ENCODE measurements around the gene ZFAND3. TPM values are rescaled to one million over a fixed set of nuclear protein-coding genes. Genes with fewer than 3 reads are reported as not detected.

Gene ZFAND3
- total and polyA plus RNA-seq, 2 experiments from 2014 or later: 36.5 to 50.0 TPM

DNA sequence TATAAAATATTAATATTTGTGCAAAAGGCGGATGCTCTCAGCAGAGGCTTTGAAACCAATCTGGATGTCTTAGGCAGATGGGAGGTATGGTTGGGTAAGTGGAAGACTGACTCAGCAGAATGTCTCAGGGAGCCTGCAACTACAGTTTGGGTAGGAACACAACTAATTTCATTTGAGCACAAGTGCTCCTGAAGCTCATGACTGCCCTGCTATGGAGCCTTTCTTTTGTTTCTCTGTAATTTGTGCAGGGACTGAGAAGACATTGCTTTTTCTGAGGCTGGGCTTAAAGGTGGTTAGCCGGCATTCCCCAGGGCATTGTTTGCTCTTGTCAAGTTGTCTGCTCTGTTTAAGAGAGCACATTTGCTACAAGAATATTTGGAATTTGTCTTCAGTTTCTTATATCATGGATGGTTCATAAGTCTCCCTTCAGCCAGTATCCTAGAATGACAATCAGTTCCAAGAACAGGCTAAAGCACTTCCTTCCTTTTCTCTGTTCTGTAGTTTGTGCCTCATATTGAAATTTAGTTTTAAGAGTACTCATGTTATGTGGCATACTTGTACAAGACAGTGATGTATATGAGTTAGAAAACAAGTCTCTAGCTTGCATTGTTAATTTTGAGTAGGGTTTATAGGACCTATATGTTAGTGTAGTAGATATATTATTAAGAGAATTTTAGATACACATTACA, 208.3 kb downstream of the ZFAND3 start:
- H3K27ac ChIP-seq: no peak overlapping the region
- no peaks in the 10 kb centered on the region for H3K36me3 ChIP-seq (replicated peaks; ENCODE audit: insufficient read depth, low read depth)
- no peaks in the 10 kb centered on the region for H3K4me1 ChIP-seq (ENCODE audit: insufficient read depth)
- no peaks in the 10 kb centered on the region for H3K9me3 ChIP-seq (ENCODE audit: low read depth)
- no peak overlapping the region for H3K4me3 ChIP-seq
- WGBS (ENCODE audit: low lambda C conversion rate, missing lambda C conversion rate): 62% methylated on average over 2 of the region's 2 CpGs
- TF ChIP-seq EZH2 (IDR thresholded peaks at IDR 0.05; ENCODE audit: borderline replicate concordance) (no peak), EZH2phosphoT487 (IDR thresholded peaks at IDR 0.05; ENCODE audit: low read depth, severe bottlenecking, unreplicated experiment) (no peak)
- TF ChIP-seq, protein P1, sequence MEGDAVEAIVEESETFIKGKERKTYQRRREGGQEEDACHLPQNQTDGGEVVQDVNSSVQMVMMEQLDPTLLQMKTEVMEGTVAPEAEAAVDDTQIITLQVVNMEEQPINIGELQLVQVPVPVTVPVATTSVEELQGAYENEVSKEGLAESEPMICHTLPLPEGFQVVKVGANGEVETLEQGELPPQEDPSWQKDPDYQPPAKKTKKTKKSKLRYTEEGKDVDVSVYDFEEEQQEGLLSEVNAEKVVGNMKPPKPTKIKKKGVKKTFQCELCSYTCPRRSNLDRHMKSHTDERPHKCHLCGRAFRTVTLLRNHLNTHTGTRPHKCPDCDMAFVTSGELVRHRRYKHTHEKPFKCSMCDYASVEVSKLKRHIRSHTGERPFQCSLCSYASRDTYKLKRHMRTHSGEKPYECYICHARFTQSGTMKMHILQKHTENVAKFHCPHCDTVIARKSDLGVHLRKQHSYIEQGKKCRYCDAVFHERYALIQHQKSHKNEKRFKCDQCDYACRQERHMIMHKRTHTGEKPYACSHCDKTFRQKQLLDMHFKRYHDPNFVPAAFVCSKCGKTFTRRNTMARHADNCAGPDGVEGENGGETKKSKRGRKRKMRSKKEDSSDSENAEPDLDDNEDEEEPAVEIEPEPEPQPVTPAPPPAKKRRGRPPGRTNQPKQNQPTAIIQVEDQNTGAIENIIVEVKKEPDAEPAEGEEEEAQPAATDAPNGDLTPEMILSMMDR (IDR thresholded peaks at IDR 0.05; ENCODE audit: poor library complexity): no peak
- no peak for DNase-seq (ENCODE audit: low spot score)
- H3K9me2 ChIP-seq (replicated peaks; ENCODE audit: insufficient read depth): no peaks in the 10 kb centered on the region
- H2AFZ ChIP-seq: no peak overlapping the region
- peaks cover 97% of the 10 kb centered on the region for H3K79me2 ChIP-seq
- peaks cover 69% of the 10 kb centered on the region for H4K20me1 ChIP-seq (ENCODE audit: insufficient read depth, poor library complexity, severe bottlenecking)
- no peak overlapping the region for H3K4me2 ChIP-seq
- H3K27me3 ChIP-seq: no peaks in the 10 kb centered on the region

DNA sequence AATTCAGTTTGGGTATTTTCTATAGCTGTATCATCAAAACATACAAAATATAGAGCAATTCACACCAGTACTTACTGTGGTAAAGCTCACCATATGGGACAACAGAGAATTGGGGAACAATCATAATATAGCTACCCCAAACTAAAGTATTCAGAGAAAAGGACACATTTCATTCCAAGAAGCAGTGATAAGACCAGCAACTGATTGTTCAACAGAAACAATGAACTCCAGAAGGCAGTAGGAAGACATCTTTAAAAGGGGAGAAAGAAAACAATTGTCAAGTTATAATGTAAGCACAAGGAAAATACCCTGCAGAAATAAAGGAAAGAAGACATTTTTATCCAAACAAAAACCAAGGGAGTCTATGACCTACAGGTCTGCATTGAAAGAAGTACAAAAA, 210.9 kb downstream of the ZFAND3 start:
- Histone ChIP-seq H3K9me2 (replicated peaks; ENCODE audit: insufficient read depth) (no peaks in the 10 kb centered on the region), H3K9me3 (ENCODE audit: low read depth) (no peaks in the 10 kb centered on the region), H2AFZ (no peak overlapping the region), H3K4me3 (no peak overlapping the region), H3K4me1 (ENCODE audit: insufficient read depth) (no peaks in the 10 kb centered on the region), H3K79me2 (peaks cover 95% of the 10 kb centered on the region), H3K27me3 (no peaks in the 10 kb centered on the region), H4K20me1 (ENCODE audit: insufficient read depth, poor library complexity, severe bottlenecking) (peaks cover 68% of the 10 kb centered on the region), H3K4me2 (no peak overlapping the region), H3K27ac (no peak overlapping the region), H3K36me3 (replicated peaks; ENCODE audit: insufficient read depth, low read depth) (no peaks in the 10 kb centered on the region)
- TF ChIP-seq EZH2phosphoT487 (IDR thresholded peaks at IDR 0.05; ENCODE audit: low read depth, severe bottlenecking, unreplicated experiment): no peak
- TF ChIP-seq EZH2 (IDR thresholded peaks at IDR 0.05; ENCODE audit: borderline replicate concordance): no peak
- TF ChIP-seq, protein P1 (IDR thresholded peaks at IDR 0.05; ENCODE audit: poor library complexity): no peak
- DNase-seq (ENCODE audit: low spot score): no peak

DNA sequence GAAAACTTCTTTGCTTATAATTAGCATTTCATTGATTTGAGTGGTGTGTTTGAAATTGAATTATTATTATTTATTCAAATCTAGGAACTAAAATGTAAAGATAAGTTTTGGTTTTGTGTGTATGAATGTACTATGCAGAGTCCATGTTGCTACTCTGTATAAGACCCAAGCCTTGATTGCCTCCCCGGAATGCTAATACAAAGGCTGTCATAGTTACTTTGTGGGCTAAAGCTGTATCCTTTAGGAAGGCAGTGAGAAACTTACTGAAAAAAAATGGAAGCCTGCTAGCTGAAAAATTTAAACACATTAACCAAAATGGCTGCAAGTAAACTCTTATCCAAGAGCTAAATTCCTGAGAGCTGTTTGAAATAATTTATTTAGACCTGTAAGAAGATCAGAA, 213.3 kb downstream of the ZFAND3 start:
- Histone ChIP-seq H2AFZ (no peak overlapping the region), H3K9me3 (ENCODE audit: low read depth) (no peaks in the 10 kb centered on the region), H3K4me3 (no peak overlapping the region), H3K4me2 (no peak overlapping the region), H3K79me2 (peaks cover 93% of the 10 kb centered on the region), H3K27ac (no peak overlapping the region), H4K20me1 (ENCODE audit: insufficient read depth, poor library complexity, severe bottlenecking) (peaks cover 66% of the 10 kb centered on the region), H3K36me3 (replicated peaks; ENCODE audit: insufficient read depth, low read depth) (no peaks in the 10 kb centered on the region), H3K9me2 (replicated peaks; ENCODE audit: insufficient read depth) (no peaks in the 10 kb centered on the region), H3K4me1 (ENCODE audit: insufficient read depth) (no peaks in the 10 kb centered on the region), H3K27me3 (no peaks in the 10 kb centered on the region)
- TF ChIP-seq EZH2phosphoT487 (IDR thresholded peaks at IDR 0.05; ENCODE audit: low read depth, severe bottlenecking, unreplicated experiment): no peak
- TF ChIP-seq EZH2 (IDR thresholded peaks at IDR 0.05; ENCODE audit: borderline replicate concordance): no peak
- TF ChIP-seq, protein P1 (IDR thresholded peaks at IDR 0.05; ENCODE audit: poor library complexity): no peak
- 83% methylated on average over 1 of the region's 1 CpG for WGBS (ENCODE audit: low lambda C conversion rate, missing lambda C conversion rate)
- no peak for DNase-seq (ENCODE audit: low spot score)

Data from hepatocyte (in vitro differentiated cells).